Anterior cingulate cortex (tissue), 58 donors: ENCODE data around the gene TECTB.

Experiments used
- DNase-seq, 58 donors: peaks; one replicate each; lab custom pipeline; 2025; lab: John Stamatoyannopoulos, UW

Gene TECTB

GRCh38 chr10:112271982-112272381 is 11.2 kb upstream of the TECTB start:
- no peak for DNase-seq

DNA sequence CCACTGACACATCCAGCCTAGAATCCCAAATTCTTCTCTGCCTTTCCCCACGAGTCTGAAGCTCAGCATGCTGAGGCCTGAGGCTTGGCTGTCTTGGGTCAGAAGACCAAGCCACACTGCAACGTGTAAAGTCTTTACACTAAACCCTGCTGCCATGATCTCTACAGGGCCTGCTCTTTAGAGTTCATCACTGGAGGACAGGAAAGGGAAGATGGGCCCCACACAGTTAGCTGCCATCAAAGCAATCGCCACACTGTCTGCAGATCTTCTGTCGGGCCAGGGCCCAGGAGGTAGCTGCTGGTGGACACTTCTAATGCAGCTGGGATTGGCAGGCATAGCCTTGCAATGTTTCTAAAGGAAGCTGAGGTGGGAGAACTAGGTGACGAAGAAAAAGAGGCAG is 8.4 kb upstream of the TECTB start:
- no peak for DNase-seq

DNA sequence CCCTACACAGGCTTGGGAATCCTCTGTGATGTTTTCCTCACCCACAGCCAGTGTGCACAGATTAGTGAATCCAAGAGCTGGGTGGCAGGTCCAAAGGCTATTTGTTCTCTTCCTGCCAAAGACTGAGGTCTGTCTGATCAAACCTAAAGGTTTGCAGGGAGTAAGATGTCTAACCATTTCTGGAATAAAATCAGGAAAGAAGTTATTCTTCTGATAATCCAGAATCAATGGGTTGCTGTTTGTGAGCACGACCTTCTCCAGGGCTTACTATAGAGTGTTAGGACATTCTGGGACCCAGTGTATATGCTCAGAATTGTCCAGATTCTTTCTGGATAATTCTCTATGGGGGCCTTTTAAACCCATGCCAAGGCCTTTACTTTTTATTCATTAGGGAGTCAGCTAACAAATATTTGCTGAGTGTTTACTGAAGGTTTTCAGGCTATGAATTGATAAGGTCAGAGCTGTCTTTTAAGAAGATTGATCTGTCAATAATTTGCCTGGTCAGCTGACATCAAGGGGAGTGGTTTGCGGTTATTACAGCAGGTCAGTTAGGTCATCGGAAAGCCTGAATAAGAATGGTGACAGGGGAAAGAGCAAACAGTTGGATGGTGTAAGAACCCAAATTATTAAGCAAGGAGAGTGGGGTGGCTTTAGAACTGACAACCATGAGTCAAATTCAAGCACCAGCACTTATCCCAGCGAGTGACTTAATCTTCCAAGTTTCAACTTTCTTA is 7.5 kb upstream of the TECTB start:
- no peak for DNase-seq

DNA sequence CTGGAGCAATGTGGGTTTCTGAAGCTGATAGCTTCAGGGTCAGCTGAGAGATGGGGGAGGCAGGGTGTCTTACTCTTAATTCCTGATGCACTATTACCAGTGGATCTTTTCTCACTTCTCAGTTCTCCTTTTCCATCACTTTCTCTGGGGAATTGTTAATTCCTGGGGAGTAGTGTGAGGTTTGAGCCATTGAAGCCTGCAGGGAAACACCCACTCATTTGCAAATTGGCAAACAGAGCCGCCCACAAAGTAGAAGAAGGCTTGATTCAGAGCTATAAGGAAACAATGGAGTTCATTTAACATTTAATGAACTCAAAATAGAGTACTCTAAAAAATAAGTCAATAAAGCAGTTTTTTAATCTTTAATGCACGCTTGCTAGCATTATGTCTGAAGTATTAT is 4.3 kb upstream of the TECTB start:
- DNase-seq, result peak in 7 of 58 donors; percentile 2 to 40 (median 19)

GRCh38 chr10:112279433-112279832 is 3.8 kb upstream of the TECTB start:
- peak in 1 of 58 donors; percentile 0 for DNase-seq

GRCh38 chr10:112280205-112280921 is 2.8 kb upstream of the TECTB start:
- DNase-seq, result no peak

DNA sequence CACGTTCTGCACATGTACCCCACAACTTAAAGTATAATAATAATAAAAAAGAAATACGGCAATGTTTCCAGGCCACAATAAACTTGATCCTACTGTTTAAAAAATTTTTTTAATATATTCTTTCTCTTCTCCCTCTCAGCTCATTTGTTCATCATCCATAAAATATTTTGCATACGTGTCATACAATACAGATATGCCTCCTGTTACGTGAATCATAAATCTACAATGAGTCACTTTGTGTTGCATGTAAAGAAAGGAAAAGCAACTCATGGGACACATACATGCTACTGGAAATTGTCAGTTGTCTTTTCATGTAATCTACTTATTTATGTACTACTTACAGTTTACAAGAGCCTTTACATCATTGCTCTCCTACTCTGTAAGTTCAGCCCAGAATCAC is 1.1 kb upstream of the TECTB start:
- DNase-seq, result no peak

- DNase-seq, result peak in 32 of 58 donors; percentile 3 to 81 (median 32)
Observed at GRCh38 chr10:112286837-112287818, 3.9 kb downstream of the TECTB start.

- no peak for DNase-seq
Observed at GRCh38 chr10:112287844-112288243, 4.6 kb downstream of the TECTB start.

GRCh38 chr10:112288486-112288885 is 5.3 kb downstream of the TECTB start:
- DNase-seq, result peak in 12 of 58 donors; percentile 2 to 77 (median 14)

DNA sequence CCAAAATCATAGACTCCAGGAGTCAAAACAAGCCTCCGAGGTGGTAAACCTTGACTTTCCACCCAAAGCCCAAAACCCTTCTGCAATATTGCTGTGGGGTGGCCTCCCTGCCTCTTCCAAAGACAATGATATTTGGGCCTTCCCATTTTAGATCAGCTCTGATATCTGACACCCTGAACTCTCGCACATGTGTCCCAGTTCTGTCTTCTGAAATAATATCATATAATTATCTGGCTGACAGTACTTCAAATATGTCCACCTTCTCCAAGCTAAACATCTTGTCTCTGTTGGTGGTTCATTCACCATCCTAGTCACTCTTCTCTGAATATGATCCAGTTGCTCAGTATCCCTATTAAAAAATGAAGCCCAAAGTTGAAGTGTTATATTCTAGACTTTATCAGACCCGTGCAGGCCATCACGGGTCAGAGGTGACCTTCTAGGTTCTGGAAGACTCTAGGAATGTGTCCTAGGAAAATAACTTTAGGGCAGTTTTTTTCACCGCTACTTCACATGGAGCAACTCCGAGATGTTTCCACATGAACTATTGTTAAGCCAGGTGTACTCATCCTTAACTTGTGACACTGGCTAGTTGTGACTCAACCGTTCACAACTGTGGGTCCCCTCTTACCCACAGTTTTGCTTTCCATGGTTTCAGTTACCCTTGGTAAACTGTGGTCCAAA is 6.3 kb downstream of the TECTB start:
- no peak for DNase-seq

- DNase-seq, result no peak
Observed at GRCh38 chr10:112290054-112290373, 6.8 kb downstream of the TECTB start.

DNA sequence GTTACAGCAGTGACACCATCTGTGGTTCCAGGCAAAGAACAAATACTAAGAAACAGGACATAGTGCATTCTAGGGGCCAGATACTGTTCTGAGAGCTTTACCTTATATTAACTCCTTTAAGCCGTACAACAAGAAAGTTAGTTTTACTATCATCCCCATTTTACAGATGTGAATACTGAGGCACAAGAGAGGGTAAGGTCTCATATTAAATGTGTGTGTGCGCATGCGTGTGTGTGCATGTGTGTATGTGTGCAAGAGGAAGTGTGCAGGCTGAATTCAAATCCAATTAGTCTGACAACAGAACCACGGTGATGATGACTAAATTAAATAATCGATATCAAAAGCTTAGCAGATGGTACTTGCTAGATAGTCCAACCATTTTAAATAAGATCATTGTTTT is 11.0 kb downstream of the TECTB start:
- DNase-seq, result no peak

GRCh38 chr10:112295853-112296830 is 12.9 kb downstream of the TECTB start:
- peak in 2 of 58 donors; percentile 6 to 15 for DNase-seq

GRCh38 chr10:112296908-112297331 is 13.7 kb downstream of the TECTB start:
- no peak for DNase-seq

DNA sequence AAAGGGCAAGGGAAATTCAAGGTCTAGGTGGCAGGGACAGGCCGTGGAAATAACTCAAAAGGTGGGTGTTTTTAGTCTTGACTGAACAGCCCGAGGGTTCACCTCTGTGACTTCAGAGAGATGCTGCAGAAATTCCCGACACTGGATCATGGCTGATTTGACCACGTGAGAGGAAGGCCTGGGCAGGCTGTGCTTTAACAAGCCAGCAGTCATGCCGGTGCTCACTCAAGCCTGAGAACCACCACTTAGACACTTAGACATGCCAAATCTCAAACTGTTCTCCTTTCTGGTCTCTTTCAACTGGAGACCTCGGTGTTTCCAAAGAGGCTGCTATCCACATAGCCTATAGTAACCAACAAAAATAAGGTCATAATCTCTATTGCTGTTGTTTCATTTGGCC is 15.4 kb downstream of the TECTB start:
- no peak for DNase-seq

DNA sequence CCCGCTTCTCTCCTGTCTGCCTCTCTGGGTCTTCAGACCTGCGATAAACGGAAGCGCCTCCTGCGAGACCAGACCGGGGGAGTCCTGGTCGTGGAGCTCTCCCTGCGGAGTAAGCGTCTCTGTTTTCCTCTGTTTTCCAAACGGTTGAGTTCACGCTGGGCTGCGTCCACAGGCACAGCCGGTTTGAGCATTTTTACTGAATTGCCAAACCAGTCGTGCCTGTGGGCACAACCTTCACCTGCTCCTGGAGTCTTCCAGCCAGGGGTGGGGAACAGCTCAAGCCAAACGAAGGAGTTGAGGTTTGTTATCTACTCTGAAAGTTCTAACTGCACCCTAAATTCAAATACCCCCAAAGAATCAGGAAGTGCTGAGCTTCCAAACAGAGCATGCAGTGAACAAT is 16.3 kb downstream of the TECTB start:
- no peak for DNase-seq

DNA sequence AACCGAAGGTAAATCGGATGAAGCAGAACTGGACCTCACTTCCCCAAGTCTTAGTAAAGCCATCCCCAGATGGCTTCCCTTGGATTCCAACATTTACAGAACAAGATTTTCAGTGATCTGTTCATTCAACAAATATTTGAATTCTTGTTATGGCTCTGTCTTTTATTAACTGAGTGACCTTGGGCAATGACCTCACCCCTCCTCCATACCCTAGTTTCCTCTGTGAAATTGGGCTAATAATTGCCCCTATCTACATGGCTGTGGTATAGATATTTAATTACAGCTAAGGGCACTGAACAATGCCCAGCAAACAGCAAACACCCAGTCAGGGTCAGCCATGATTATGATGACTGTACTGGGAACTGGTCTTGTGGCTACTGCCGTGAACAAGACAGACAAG is 19.1 kb downstream of the TECTB start:
- DNase-seq, result no peak

- no peak for DNase-seq
Observed at GRCh38 chr10:112303528-112303927, 20.3 kb downstream of the TECTB start.
